ENCODE data around the gene TUBA8.
A peak's percentile ranks its signal among the peaks of the same experiment; 100 is the strongest.
"Not testable (repeated sequence)": the region's sequence is repeated elsewhere in the genome, so short reads cannot be mapped to it uniquely, and the experiment has no call there.

Gene TUBA8

DNA sequence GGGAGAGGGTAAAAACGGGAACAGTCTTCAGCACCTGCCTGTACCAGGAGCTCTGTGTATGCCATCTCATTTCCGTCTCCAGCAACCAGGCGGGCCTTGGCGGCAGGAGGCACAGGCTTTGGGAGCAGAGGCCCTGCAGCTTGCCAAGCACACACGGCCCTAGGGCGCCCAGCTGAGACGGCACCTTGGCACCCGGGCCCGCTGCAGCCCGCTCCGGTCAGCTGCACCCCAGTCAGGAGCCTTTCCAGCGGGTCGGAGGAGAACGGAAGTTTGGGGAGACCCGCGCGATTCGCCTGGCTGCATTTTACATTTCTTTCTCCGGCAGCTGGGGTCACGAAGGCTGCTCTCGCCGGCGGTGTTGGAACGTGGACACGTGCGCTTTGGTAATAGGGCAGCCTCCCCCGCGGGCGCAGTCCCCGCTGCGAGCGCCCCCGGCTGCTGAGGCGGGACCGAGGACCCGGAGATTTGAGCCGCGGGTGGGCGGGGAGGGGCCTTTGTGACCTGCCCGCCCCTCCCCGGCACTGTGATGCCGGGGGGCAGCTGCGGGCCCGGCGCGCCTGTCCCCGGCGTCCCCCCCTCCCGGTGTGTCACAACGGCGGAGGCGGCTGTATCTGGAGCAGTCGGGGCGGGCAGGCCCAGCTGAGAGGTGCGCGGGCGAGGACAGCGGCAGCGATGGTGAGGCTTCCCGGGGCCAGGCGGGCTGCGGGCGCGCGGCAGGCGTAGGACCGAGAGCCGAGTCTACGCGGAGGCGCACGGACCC, at the start of gene TUBA8:
Gene TUBA8, plus strand, starts transcription at position 616 of the 760 bp plus-strand sequence. Its CDS starts 57 bp downstream, at position 673.
- DNase-seq (ENCODE audit: low spot score) = peak; percentile 74

DNA sequence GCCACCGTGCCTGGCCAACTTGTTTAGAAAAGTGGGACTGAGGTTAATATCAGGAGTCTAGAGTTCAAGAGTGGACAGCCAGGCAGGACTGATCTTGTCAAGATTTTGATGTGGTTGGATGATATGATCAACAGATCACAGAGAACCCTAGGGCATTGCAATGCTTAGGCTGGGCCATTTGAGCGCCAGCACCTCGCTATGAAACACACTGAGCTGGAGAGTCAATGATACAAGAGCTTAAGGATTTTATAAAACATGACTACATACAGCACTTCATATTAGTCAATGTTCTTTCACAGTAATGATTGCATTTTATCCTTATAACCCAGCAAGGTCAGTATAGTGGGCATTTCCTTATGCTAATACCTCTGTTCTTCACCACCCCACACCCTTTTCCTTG, 48.2 kb upstream of the TUBA8 start:
- DNase-seq (ENCODE audit: low spot score) = no peak

DNA sequence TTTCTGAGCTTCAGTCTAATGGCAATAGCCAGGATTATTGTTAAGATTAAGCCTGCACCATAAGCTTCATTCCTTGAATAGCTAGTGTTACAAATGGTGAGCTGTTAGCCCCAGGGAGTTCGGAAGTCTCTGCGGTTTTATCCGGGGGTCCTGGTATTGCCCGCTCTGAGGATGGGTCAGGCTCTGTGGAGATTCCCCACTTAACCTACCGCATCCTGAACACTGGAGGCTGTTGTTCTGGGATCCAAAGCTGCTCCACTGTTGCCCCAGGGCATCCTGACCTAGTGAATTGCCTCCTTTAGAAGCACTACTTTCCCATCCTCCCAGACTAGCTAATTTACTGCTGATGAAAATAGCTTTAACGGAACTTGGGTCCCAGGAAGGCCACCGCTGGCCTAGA, 47.3 kb upstream of the TUBA8 start:
- DNase-seq (ENCODE audit: low spot score) = no peak

DNA sequence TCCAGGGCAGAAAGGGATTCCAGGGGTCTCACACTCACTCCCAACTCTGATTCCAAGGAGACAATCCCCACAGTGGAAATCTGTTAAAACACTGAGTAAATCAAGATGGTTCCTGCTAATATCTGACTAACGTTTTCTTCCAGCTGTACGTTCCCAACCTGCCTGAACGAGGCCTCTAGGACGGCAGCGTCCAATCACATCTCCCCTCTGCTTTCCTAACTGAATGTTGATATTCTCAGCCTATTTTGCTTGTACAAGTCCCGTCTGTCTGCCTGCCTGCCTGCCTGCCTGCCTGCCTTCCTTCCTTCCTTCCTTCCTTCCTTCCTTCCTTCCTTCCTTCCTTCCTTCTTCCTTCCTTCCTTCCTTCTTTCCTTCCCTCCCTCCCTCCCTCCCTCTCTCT, 46.9 kb upstream of the TUBA8 start:
- DNase-seq (ENCODE audit: low spot score) = not testable (repeated sequence)

DNA sequence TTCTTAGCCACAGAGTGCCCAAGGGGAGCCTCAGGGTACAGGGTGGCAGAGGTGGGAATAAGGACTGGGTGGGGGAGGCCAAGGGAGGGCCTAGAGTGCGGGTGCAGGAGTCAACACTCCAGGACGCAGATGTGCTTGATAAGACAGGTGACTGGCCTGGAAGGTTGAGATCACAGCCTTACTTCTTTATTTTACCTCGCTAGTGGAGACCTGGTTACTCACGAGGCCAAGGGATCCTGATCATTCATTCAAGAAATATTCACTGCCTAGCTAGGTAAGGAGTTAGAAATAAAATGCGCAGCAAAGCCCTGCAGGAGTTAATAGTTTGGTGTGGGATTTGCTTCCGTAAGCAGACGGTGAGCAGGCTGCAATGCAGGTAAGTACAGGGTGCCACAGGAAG, 46.0 kb upstream of the TUBA8 start:
- DNase-seq (ENCODE audit: low spot score) = no peak

DNA sequence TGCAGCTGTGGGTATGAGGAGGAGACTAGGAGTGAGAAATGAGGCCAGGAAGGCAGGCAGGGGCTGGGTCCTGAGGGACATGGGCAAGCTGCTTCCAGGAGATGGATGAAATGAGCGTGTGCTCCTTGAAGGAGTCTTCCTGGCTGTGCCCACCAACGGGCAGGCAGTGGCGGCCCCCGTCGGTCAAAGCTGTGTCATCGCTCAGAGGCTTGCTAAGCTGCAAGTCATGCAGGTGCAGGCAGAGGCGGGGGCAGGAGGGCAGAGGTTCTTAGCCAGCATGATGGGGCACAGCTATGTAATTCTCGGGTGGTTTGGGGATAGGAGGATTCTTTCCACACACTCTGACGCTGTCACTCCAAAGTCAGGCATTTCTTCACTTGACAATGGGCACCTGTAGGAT, 45.4 kb upstream of the TUBA8 start:
- no peak for DNase-seq (ENCODE audit: low spot score)

DNA sequence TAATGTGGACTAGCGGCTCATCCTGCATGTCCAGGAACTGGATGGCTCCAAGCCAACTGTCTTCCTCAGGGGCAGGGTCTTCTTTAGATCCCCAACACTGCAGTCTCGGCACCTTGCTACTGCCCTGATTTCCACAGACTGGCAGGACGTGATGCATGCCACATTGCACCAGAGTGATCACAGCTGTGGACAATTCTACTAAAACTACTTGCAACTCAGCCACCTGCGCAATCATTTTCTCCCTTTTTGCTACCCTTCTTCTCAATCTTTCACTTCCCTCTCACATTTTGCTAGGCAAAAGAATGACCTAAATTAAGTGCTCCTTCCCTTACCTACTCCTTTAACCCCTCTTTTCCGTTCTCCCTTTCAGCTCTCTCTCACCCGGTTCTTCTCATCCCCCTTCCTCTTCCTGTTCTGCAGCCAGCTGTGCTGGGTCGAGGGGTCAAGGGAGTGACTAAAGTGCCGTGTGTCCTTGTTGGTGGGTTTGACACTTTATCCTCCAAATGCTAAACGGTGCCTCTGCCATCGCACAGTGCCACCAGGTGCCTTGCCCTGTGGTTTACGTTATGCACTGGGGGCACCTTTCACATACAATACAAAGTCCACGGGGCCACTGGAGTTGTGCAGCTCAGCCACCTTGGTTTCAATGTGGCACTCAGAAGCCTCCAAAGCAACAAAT, 44.3 kb upstream of the TUBA8 start:
- DNase-seq (ENCODE audit: low spot score) = no peak

DNA sequence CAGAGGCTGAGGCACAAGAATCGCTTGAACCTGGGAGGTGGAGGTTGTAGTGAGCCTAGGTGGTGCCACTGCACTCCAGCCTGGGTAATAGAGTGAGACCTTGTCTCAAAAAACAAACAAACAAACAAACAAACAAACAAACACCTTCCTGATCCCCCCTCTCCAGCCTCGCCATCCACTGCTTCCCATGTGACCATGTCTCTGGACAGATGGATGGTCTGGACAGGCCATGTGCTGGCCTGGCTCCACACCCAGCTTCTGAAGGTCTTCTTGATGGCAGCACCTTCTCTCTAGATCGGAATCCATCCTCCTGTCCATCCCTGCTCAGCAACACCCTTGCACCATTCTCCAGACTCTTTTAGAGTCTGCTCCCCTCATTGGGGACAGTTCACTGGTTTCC, 43.5 kb upstream of the TUBA8 start:
- DNase-seq (ENCODE audit: low spot score) = no peak

DNA sequence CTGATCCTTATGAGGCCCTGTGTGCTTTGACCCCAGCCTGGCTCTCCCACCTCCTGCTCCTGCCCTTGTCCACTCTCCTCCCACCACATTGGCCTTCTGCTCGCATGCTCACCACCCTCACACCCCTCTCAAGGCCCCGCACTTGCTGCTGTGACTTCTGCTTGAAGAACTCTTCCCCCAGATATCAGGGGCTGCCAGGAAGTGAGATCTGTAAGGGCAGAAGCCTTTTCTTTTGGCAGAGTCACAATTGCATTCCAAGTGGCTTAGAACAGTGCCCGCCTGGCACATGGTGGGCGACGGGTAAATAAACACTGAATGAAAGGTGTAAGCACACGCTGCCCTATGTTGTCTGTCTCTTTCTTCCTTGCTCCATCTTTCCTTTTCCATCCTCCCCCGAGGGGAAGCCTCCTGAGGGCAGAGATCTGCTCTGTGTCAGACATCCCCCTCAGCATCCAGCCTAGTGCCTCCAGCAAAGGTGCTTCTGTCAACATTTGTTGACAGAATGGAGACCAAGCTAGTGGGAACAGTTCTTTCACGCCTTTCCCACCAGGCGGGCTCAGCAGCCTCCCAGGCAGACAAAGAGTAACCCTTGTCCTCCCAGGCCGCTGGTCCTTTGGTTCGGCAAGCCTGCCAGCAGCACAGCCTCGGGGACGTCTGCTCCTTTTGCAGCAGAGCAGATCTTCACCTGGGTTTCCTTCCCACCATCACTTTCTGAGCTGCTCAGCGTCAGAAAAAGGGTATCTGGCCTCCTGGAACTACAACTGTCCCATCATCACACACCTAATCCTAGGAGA, 42.9 kb upstream of the TUBA8 start:
- no peak for DNase-seq (ENCODE audit: low spot score)

DNA sequence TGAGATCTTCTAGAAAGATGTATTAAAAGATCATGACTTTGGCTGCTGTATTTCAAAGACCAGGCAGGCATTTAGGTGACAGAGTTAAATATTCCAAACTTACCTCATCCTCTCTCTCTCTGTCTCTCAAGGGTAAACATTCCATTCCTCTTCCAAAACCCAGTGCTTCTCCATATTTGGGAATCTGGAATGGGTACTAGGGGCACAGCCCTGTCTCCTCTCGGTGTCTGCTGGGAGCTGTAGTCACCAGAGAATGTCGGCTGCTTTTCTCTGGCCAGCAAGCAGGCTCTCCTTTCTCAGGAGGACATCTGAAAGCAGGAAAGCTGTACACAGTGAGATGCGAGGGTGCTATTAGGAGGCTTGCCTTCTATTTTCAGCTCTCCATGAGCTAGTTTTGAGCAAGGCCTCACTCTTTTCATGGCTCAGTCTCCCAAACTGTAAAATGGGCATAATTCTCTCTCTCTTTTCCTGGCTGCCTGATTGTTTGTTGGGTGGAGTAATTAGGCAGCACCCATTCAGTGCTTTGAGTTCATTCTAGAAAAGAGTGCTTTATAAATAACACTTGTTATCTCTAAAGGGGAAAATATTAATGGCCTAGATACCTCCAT, 42.1 kb upstream of the TUBA8 start:
- DNase-seq (ENCODE audit: low spot score) = peak; percentile 82

DNA sequence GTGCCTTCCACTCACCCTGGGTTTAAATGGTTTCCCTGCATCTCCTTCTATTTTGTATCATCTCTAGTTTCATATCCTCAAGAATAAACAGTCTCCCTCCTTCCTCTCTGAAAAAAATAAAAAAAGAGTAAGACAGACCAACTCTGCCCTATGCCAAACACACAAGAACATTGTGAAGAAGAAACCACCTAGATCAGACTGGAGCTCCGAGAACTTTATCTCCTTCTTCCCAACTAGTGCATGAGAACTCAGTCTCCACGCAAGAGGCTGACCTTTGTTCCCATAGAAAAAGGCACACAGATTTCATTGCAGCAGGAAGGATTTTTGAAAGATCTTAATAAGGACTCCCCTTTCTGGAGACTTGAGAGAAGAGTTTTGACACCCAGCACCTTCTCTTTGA, 41.6 kb upstream of the TUBA8 start:
- DNase-seq (ENCODE audit: low spot score) = no peak

DNA sequence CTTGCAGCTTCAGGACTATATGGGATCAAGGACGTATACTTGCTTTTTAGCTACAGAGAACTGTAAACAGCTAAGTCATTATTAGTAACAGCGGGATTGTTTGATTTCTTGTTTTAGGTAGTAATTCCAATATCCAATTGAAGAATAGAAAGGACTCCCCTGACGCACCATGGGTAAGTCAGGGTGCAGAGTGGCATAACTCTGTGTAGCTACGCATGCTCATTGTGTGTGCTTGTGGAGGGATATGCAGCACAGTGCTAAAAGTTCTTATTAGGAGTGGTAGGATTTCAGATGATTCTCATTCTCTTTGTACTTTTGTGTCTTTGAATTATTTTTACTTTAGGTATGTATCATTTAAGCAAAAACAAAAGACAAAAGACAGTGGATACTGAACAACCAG, 40.6 kb upstream of the TUBA8 start:
- DNase-seq (ENCODE audit: low spot score) = no peak

DNA sequence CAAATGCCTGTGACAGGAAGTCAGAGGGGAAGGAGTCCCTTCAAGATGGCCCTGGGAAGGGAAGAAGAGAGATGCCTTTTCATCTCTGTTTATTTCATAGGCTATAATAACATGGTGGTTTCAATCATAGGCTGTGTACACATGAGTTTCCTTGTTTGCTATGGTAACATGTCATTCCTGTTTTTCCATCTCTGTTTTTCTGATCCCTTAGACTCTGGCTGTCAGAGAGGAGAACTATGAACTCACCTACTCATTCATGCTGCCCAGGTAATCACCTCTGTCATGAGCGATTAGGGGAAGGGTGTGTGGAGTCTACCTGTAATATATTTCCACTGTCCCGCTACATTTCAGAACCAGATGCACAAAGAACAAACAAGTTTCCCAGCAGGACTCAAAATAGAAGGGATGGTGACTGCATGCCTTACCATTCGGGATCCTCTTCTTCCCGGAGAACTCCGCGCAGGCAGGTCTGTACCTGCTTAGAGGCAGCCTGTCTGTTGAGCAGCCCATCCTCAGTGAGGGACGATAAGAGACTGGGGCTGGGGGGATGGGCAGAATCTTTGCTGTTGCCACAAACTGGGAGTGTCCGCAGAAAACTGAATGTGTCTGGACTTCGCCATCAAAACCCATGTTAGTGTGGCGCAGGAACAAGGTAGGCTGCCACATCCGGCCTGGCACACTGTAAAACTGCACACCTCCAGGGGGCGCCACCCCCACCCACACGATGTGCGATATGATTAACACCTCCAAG, 39.9 kb upstream of the TUBA8 start:
- no peak for DNase-seq (ENCODE audit: low spot score)

DNA sequence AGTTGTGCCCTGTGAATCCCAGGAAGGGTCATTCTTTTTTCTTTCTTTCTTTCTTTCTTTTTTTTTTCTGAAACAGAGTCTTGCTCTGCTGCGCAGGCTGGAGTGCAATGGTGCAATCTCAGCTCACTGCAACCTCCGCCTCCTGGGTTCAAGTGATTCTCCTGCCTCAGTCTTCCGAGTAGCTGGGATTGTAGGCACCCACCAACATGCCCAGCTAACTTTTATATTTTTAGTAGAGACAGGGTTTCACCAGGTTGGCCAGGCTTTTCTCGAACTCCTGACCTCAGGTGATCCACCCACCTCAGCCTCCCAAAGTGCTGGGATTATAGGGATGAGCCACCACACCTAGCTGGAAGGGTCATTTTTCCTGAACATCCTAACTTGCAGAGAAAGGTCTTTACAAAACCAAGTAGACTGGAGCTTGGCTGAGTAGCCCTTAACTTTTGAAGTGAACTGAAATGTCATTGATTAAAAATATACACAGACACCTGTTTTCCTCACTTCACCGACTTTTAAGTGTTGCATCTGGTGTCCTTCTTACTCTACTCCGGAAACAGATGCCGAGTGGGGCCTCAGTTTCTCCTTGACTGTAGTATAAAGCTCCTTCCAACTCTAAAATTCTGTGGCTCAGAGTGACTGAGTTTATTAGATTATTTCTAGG, 39.2 kb upstream of the TUBA8 start:
- DNase-seq (ENCODE audit: low spot score) = not testable (repeated sequence)

DNA sequence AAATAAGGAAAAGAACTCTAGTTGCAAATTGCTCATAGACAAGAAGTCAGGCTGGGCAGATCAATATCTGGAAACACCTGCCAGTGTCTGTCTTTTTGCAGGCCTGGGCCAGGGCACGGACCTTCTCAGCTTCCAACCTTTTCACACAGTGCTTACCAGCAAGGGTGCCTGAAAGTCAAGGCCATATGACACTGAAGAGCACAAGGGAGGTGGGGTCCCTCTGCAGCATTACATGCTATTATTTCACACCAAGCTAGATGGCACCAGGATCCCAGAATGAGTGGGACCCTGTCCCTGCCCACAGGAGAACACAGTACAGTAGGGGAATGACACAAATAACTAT, 38.7 kb upstream of the TUBA8 start:
- no peak for DNase-seq (ENCODE audit: low spot score)

DNA sequence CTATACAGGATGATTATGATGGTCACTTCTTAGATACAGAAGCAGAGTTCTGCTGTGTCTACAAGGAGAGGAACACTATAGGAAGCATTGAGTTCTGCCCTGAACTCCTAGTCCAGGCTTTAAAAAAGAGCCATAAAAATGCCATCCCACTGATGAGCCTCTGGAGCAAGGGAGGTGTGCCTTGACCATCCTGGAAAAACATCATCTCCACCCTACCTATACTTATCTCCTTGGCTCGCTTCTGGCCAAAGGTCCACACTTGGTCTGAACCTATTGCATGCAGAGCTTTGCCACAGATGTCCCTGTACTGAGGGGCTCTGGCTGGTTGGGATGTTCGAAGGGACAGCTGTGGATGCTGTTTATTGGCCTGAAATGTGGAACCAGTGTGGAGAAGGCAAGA, 37.1 kb upstream of the TUBA8 start:
- no peak for DNase-seq (ENCODE audit: low spot score)

DNA sequence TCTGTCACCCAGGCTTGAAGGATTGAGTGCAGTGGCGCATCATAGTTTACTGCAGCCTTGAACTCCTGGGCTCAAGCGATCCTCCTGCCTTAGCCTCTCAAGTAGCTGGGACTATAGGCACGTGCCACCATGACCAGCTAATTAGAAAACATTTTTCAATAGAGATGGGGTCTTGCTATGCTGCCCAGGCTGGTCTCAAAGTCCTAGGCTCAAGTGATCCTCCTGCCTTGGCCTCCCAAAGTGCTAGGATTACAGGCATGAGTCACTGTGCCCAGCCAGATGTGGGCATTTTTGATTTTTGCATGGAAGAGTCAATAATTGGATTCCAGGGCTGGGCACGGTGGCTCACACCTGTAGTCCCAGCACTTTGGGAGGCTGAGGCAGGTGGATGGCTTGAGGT, 36.7 kb upstream of the TUBA8 start:
- DNase-seq (ENCODE audit: low spot score) = not testable (repeated sequence)

DNA sequence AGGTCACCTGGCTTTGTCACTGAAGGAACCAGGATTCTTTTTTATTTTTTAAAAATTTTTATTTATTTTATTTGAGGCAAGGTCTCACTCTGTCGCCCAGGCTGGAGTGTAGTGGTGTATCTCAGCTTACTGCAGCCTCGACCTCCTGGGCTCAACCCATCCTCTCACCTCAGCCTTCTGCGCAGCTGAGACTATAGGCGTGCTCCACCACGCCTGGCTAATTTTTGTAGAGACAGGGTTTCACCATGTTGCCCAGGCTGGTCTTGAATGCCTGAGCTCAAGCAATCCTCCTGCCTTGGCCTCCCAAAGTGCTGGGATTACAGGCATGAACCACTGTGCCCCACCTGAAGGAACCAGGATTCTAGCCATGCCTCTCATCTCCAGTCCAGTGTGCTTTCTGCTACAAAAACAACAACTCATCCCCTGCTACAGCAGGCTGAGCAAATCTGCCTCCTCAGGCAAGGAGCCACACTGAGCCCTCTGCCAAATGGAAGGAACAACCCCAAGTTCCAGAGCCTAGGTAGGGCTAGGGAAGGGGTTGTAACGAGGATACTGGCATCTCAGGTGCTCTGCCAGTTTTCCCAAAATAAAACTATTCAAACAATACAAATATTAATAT, 35.4 kb upstream of the TUBA8 start:
- DNase-seq (ENCODE audit: low spot score) = no peak

DNA sequence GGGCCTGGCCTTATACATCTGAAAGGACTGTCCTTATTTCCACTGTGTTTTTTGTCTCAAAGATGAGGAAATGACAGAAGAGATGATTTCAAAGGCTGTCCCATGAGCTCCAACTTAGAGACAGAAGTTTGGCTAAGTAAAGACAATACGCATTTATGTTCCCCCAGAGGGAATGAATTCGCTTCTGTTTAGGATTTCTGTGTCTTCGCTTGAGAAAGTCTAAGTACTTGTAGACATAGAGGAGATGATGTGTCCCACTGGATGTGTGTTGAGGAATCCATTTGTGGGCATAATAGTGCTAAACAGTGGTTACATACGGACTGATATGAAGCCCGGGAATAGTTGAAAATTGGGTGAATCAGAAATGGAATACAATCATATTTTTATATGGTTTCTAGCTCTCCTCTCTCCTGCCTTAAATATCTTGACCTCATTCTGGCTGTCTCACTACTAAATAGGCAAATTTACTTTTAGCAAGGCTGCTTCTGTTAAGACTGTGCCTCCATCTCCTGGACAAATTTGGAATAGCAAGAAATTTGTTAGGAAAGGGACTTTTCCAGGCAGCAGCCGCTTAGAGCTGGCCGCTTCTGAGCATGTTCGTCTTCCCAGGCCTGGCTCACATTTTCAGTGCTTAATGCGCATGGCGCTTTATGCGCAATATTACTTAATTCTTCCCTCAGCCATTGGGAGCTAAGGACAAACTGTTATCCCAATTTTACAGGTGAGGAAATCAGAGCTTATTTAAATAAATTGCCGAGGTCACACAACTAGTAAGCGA, 34.7 kb upstream of the TUBA8 start:
- DNase-seq (ENCODE audit: low spot score) = peak; percentile 83

DNA sequence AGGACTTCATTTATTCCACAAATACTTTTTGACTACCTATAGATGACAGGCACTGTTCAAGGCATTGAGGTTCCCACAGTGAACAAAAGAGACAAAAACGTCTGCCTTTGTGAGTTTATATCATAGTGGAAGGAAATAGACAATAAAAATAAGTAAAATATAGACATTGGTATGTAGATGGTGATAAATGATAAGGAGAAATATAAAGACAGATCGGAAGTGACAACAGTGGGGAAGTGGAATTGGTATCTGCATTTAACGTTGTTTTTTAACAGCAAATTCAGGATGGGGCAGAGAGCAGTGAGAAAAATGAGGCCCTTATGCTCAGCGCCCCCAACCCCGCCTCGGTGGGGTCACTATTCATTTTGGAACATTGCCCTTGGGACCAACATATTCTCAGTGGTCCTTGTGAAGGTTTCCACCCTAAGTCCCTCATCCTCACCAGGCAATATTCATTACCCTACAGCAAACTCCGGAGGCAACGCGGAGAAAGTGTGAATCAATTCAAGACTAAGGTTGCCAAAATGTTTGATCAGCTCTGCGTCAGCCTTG, 33.4 kb upstream of the TUBA8 start:
- DNase-seq (ENCODE audit: low spot score) = no peak
